SK-N-SH (cell line): ENCODE results near the gene ACOXL. TPM values are rescaled to one million over a fixed set of nuclear protein-coding genes. Genes with fewer than 3 reads are reported as not detected.

ENCODE experiments used
- CTCF ChIA-PET: fragments of 300-600, 350-600 bp; formaldehyde crosslinking; extraction: SDS; loops from one replicate; lab custom pipeline; 2021; lab: Yijun Ruan, JAX
- POLR2A ChIA-PET: fragments of 350-600 bp; sonication (Branson Sonifier 250); formaldehyde crosslinking; extraction: SDS; loops from one replicate; lab custom pipeline; 2020; ENCODE audit warnings: antibody characterized with exemption, inconsistent platforms; lab: Yijun Ruan, JAX
- DNase-seq: peaks from one replicate; pipeline ENCODE4 v3.0.0; 2012
- H2AFZ ChIP-seq: fragments of 200-600 bp; sonication (generic); 2 replicates; pipeline ENCODE4 v1.8.1; 2016; ENCODE audit warnings: antibody characterized with exemption, mild to moderate bottlenecking, low read depth
- H3F3A ChIP-seq: fragments of 200-600 bp; sonication (generic); replicated peaks from 2 replicates; pipeline ENCODE3; 2016; ENCODE audit warnings: antibody characterized with exemption, mild to moderate bottlenecking; ENCODE audit not compliant: insufficient read depth
- H3K27ac ChIP-seq, 2 experiments: fragments of 200-500 bp in 1 of 2; fragments of 200-600 bp in 1 of 2; sonication (Bioruptor generic) in 1 of 2; sonication (generic), shearing (Covaris generic) in 1 of 2; 2 replicates each; pipeline versions ENCODE4 v1.5.1 to v1.6.1; 2014 to 2016; ENCODE audit warnings: low read depth in 2 of 2, inconsistent platforms in 1 of 2, low read length in 1 of 2, mild to moderate bottlenecking in 1 of 2, mixed read lengths in 1 of 2
- H3K27me3 ChIP-seq: fragments of 200-600 bp; sonication (generic), shearing (Covaris generic); 2 replicates; pipeline ENCODE4 v1.6.1; 2016; ENCODE audit warnings: mixed run types; ENCODE audit not compliant: insufficient read depth
- H3K36me3 ChIP-seq, 2 experiments: fragments of 200-500 bp in 1 of 2; fragments of 200-600 bp in 1 of 2; sonication (Bioruptor generic) in 1 of 2; sonication (generic) in 1 of 2; replicated peaks in 1 of 2; 2 replicates each; pipeline versions ENCODE3 to v1.5.1; 2014 to 2016; ENCODE audit warnings: low read length in 1 of 2, mild to moderate bottlenecking in 1 of 2; ENCODE audit not compliant: insufficient read depth in 2 of 2, control insufficient read depth in 1 of 2
- H3K4me1 ChIP-seq, 2 experiments: fragments of 200-500 bp in 1 of 2; fragments of 200-600 bp in 1 of 2; sonication (Bioruptor generic) in 1 of 2; sonication (generic), shearing (Covaris generic) in 1 of 2; 2 replicates each; pipeline versions ENCODE4 v1.5.1 to v1.6.1; 2014 to 2016; ENCODE audit warnings: low read depth in 1 of 2, low read length in 1 of 2, mixed run types in 1 of 2; ENCODE audit not compliant: insufficient read depth in 2 of 2, control insufficient read depth in 1 of 2
- H3K4me2 ChIP-seq: fragments of 200-600 bp; sonication (generic), shearing (Covaris generic); 2 replicates; pipeline ENCODE4 v1.6.1; 2017; ENCODE audit warnings: mixed run types
- H3K4me3 ChIP-seq, 2 experiments: fragments of 200-500 bp in 1 of 2; fragments of 200-600 bp in 1 of 2; sonication (Bioruptor generic) in 1 of 2; sonication (generic), shearing (Covaris generic) in 1 of 2; 2 replicates each; pipeline versions ENCODE4 v1.5.1 to v1.8.1; 2014 to 2016; ENCODE audit warnings: low read depth in 2 of 2, inconsistent platforms in 1 of 2, low read length in 1 of 2, mild to moderate bottlenecking in 1 of 2, mixed read lengths in 1 of 2, moderate library complexity in 1 of 2
- H3K79me2 ChIP-seq: fragments of 200-600 bp; sonication (generic); 2 replicates; pipeline ENCODE4 v1.8.1; 2017; ENCODE audit warnings: mild to moderate bottlenecking; ENCODE audit not compliant: insufficient read depth
- H3K9ac ChIP-seq: fragments of 200-600 bp; sonication (generic); 2 replicates; pipeline ENCODE4 v1.6.1; 2017; ENCODE audit warnings: mixed run types
- H3K9me2 ChIP-seq: fragments of 200-600 bp; sonication (generic); 2 replicates; pipeline ENCODE4 v1.6.1; 2017; ENCODE audit warnings: mixed run types
- H3K9me3 ChIP-seq: fragments of 200-600 bp; sonication (generic); 2 replicates; pipeline ENCODE4 v1.6.1; 2017; ENCODE audit warnings: mixed run types, mild to moderate bottlenecking, moderate library complexity
- H4K20me1 ChIP-seq: fragments of 200-600 bp; sonication (generic); 2 replicates; pipeline ENCODE4 v1.6.1; 2017; ENCODE audit warnings: mild to moderate bottlenecking, mixed run types; ENCODE audit not compliant: insufficient read depth
- CTCF ChIP-seq: fragments of 200-600 bp; sonication (generic); IDR thresholded peaks from 2 replicates; pipeline ENCODE4 v1.6.1; 2017; ENCODE audit warnings: antibody characterized with exemption, mild to moderate bottlenecking, moderate library complexity
- EP300 ChIP-seq, 2 experiments: IDR thresholded peaks; 2 replicates each; pipeline versions ENCODE4 v1.4.0 to v1.6.1; 2012; ENCODE audit warnings: borderline replicate concordance in 1 of 2, low read depth in 1 of 2, low read length in 1 of 2
- EZH2phosphoT487 ChIP-seq: fragments of 200-600 bp; sonication (generic); IDR thresholded peaks from 2 replicates; pipeline ENCODE4 v1.6.1; 2017; ENCODE audit warnings: low read depth, mixed run types, mild to moderate bottlenecking, antibody characterized with exemption, moderate library complexity, borderline replicate concordance
- FOSL2 ChIP-seq: IDR thresholded peaks from 2 replicates; pipeline ENCODE4 v1.4.0; 2012; ENCODE audit warnings: low read depth, mild to moderate bottlenecking, moderate library complexity, borderline replicate concordance
- FOXJ3 ChIP-seq: sonication (generic); formaldehyde crosslinking; IDR thresholded peaks from 2 replicates; pipeline ENCODE4 v1.5.1; 2020; ENCODE audit warnings: mild to moderate bottlenecking, missing genetic modification reagents
- FOXM1 ChIP-seq: IDR thresholded peaks from 2 replicates; pipeline ENCODE4 v1.4.0; 2012; ENCODE audit warnings: low read depth, mild to moderate bottlenecking
- GATA2 ChIP-seq: sonication (generic); formaldehyde crosslinking; IDR thresholded peaks from 2 replicates; pipeline ENCODE4 v1.5.0; 2020; ENCODE audit warnings: mild to moderate bottlenecking, missing genetic modification reagents
- MAX ChIP-seq: IDR thresholded peaks from 2 replicates; pipeline ENCODE4 v1.4.0; 2012; ENCODE audit warnings: low read depth
- MEF2A ChIP-seq: IDR thresholded peaks from 2 replicates; pipeline ENCODE4 v1.4.0; 2012; ENCODE audit warnings: low read depth, borderline replicate concordance
- NFIC ChIP-seq: IDR thresholded peaks from 2 replicates; pipeline ENCODE4 v1.4.0; 2012; ENCODE audit warnings: borderline replicate concordance
- PBX3 ChIP-seq: IDR thresholded peaks from 2 replicates; pipeline ENCODE4; 2012
- SIN3A ChIP-seq: IDR thresholded peaks from 2 replicates; pipeline ENCODE4 v1.6.1; 2012; ENCODE audit warnings: low read depth, mild to moderate bottlenecking, low read length, moderate library complexity, borderline replicate concordance
- USF1 ChIP-seq: IDR thresholded peaks from 2 replicates; pipeline ENCODE4 v1.4.0; 2012; ENCODE audit warnings: low read depth, borderline replicate concordance
- USF2 ChIP-seq: fragments of 150-350 bp; IDR thresholded peaks from 2 replicates; pipeline ENCODE4 v1.6.1; 2017; ENCODE audit warnings: antibody characterized with exemption, low read length, low read depth, borderline replicate concordance
- ZBTB33 ChIP-seq: IDR thresholded peaks from 2 replicates; pipeline ENCODE4 v1.4.0; 2012; ENCODE audit warnings: low read depth, borderline replicate concordance
- WGBS: methylation state at CpG from one replicate; pipeline ENCODE4 v1.1.6; 2017; ENCODE audit warnings: low lambda C conversion rate; 5-methylcytosine and 5-hydroxymethylcytosine counted together
- polyA plus RNA-seq, 3 experiments: library from polyadenylated mRNA; depleted of rRNA; stranded (reverse); fragments of >200 nt; gene quantifications; 2 replicates each; pipeline ENCODE4 v1.2.3, GENCODE V29; 2012

ACOXL gene
- polyA plus RNA-seq, 1 of the 3 experiments (the other 2 are of a cell fraction): not detected

- POLR2A ChIA-PET: no interaction called here
- Histone ChIP-seq H3F3A (no peaks in the 10 kb centered on the region), H3K27me3 (no peaks in the 10 kb centered on the region), H3K4me2 (no peak overlapping the region), H3K36me3 (no peaks in the 10 kb centered on the region), H3K9ac (no peak overlapping the region), H3K4me3 (no peak overlapping the region), H3K9me3 (0 out of 2 replicates have a peak, but pooled peaks cover 7% of the 10 kb centered on the region), H3K4me1 (no peaks in the 10 kb centered on the region), H4K20me1 (no peaks in the 10 kb centered on the region), H3K79me2 (no peaks in the 10 kb centered on the region), H2AFZ (no peak overlapping the region), H3K27ac (no peak overlapping the region), H3K9me2 (no peaks in the 10 kb centered on the region)
- WGBS: 27% methylated on average over 2 of the region's 2 CpGs
- no peak for TF ChIP-seq SIN3A
- TF ChIP-seq MAX: no peak
- no peak for TF ChIP-seq CTCF
- TF ChIP-seq GATA2 (CRISPR knock-in tag): no peak
- no peak for TF ChIP-seq PBX3
- no peak for TF ChIP-seq FOSL2
- no peak for TF ChIP-seq ZBTB33
- TF ChIP-seq USF1: no peak
- TF ChIP-seq FOXJ3: no peak
- TF ChIP-seq EP300 (IDR thresholded peaks at IDR 0.05; ENCODE audit: borderline replicate concordance in 1 of 2, low read depth in 1 of 2, low read length in 1 of 2): no peak
- no peak for TF ChIP-seq NFIC
- no peak for TF ChIP-seq FOXM1
- no peak for TF ChIP-seq EZH2phosphoT487
- TF ChIP-seq MEF2A: no peak
- no peak for TF ChIP-seq USF2
- no peak for DNase-seq
- CTCF ChIA-PET: no interaction called here
Measured at GRCh38 chr2:111015283-111015995, 283.1 kb downstream of the ACOXL start.
